ENCODE data around the gene MBP.

Gene MBP

GRCh38 chr18:77061281-77061945 lies 71.2 kb downstream of the MBP start:
- no peak for DNase-seq

- DNase-seq, result no peak
These were observed 72.4 kb downstream of the MBP start for GRCh38 chr18:77060151-77060550.

- peak; percentile 45 for DNase-seq
These were observed 73.2 kb downstream of the MBP start for GRCh38 chr18:77059294-77059916.

GRCh38 chr18:77058290-77058835 lies 74.2 kb downstream of the MBP start:
- no peak for DNase-seq

- peak; percentile 16 for DNase-seq
These were observed 75.6 kb downstream of the MBP start for GRCh38 chr18:77057006-77057395.

- no peak for DNase-seq
These were observed 76.1 kb downstream of the MBP start for GRCh38 chr18:77056344-77057005.

GRCh38 chr18:77055429-77056300 lies 76.9 kb downstream of the MBP start:
- DNase-seq, result no peak

GRCh38 chr18:77054606-77055428 lies 77.8 kb downstream of the MBP start:
- DNase-seq, result no peak

GRCh38 chr18:77054288-77054605 lies 78.3 kb downstream of the MBP start:
- DNase-seq, result no peak

- DNase-seq, result no peak
These were observed 78.8 kb downstream of the MBP start for GRCh38 chr18:77053616-77054287.

GRCh38 chr18:77052983-77053309 lies 79.6 kb downstream of the MBP start:
- no peak for DNase-seq

GRCh38 chr18:77052297-77052982 lies 80.1 kb downstream of the MBP start:
- DNase-seq, result no peak

GRCh38 chr18:77051581-77052296 lies 80.8 kb downstream of the MBP start:
- no peak for DNase-seq

GRCh38 chr18:77049938-77050337 lies 82.6 kb downstream of the MBP start:
- no peak for DNase-seq

- no peak for DNase-seq
These were observed 84.7 kb downstream of the MBP start for GRCh38 chr18:77047803-77048419.

GRCh38 chr18:77046994-77047393 lies 85.6 kb downstream of the MBP start:
- no peak for DNase-seq

GRCh38 chr18:77046409-77046808 lies 86.2 kb downstream of the MBP start:
- DNase-seq, result no peak

GRCh38 chr18:77045677-77046076 lies 86.9 kb downstream of the MBP start:
- no peak for DNase-seq

- no peak for DNase-seq
These were observed 87.5 kb downstream of the MBP start for GRCh38 chr18:77044866-77045664.

All from NCI-H345 (cell line).